GM12892 (cell line): Measurements from ENCODE around the gene CORO2B.
"Not testable (repeated sequence)": the region's sequence is repeated elsewhere in the genome, so short reads cannot be mapped to it uniquely, and the experiment has no call there.

Experiments
- POLR2A ChIP-seq: IDR thresholded peaks from 2 replicates; pipeline ENCODE4 v1.6.1; 2011; ENCODE audit warnings: low read depth, low read length, control low read depth
- POLR2AphosphoS5 ChIP-seq: IDR thresholded peaks from 2 replicates; pipeline ENCODE4 v1.6.1; 2011; ENCODE audit warnings: low read depth, low read length, control low read depth
- TAF1 ChIP-seq: IDR thresholded peaks from 2 replicates; pipeline ENCODE4 v1.6.1; 2011; ENCODE audit warnings: low read depth, mild to moderate bottlenecking, control low read depth, low read length, borderline replicate concordance

DNA sequence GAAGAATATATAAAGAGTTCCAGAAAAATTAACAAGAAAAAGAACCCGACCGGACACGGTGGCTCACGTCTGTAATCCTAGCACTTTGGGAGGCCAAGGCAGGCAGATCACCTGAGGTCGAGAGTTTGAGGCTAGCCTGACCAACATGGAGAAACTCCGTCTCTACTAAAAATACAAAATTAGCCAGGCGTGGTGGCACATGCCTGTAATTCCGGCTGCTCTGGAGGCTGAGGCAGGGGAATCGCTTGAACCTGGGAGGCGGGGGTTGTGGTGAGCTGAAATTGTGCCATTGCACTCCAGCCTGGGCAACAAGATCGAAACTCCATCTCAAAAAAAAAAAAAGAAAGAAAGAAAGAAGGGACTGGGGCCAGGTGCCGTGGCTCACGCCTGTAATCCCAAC is 68.6 kb downstream of the CORO2B start:
- TF ChIP-seq POLR2A, POLR2AphosphoS5, TAF1: not testable (repeated sequence)
